Activated CD4-positive, alpha-beta memory T cell treated with anti-CD3 and anti-CD28 coated beads for 36 hours (primary cell): ENCODE results near the gene ZNF80. TPM values are rescaled to one million over a fixed set of nuclear protein-coding genes. Genes with fewer than 3 reads are reported as not detected.

Source experiments
- CTCF ChIA-PET: fragments of 350-600 bp; sonication (Branson Sonifier 250); formaldehyde crosslinking; loops from one replicate; lab custom pipeline; 2021; ENCODE audit warnings: antibody characterized with exemption, inconsistent platforms; lab: Charles Lee
- POLR2A ChIA-PET: fragments of 350-600 bp; sonication (Branson Sonifier 250); formaldehyde crosslinking; loops from one replicate; lab custom pipeline; 2021; ENCODE audit warnings: antibody characterized with exemption; lab: Charles Lee
- DNase-seq: peaks from one replicate; pipeline ENCODE4 v3.0.0-alpha.2; 2020
- H3K27ac Mint-ChIP-seq: one replicate; pipeline ENCODE4 v1.8.0; 2021; ENCODE audit warnings: mixed read lengths
- H3K27me3 Mint-ChIP-seq: one replicate; pipeline ENCODE4 v1.8.0; 2021; ENCODE audit warnings: mixed read lengths
- H3K36me3 Mint-ChIP-seq: one replicate; pipeline ENCODE4 v1.8.0; 2021; ENCODE audit warnings: mixed read lengths
- H3K4me1 Mint-ChIP-seq: one replicate; pipeline ENCODE4 v1.8.0; 2021; ENCODE audit warnings: low read depth, mixed read lengths
- H3K4me3 Mint-ChIP-seq: one replicate; pipeline ENCODE4 v1.8.0; 2021; ENCODE audit warnings: mild to moderate bottlenecking, mixed read lengths
- H3K9me3 Mint-ChIP-seq: one replicate; pipeline ENCODE4 v1.8.0; 2021; ENCODE audit warnings: mixed read lengths
- intact Hi-C: fragments of 100-400 bp; cut with micrococcal nuclease; formaldehyde crosslinking; loops from one replicate; pipeline ENCODE4 v1.15.1; 2023
- total RNA-seq, 2 experiments: library from RNA; stranded (reverse); gene quantifications; one replicate each; pipeline ENCODE4 v1.2.3, GENCODE V29; 2021

ZNF80 gene
- total RNA-seq, 2 experiments from 2014 or later: 0.31 to 0.33 TPM

DNA sequence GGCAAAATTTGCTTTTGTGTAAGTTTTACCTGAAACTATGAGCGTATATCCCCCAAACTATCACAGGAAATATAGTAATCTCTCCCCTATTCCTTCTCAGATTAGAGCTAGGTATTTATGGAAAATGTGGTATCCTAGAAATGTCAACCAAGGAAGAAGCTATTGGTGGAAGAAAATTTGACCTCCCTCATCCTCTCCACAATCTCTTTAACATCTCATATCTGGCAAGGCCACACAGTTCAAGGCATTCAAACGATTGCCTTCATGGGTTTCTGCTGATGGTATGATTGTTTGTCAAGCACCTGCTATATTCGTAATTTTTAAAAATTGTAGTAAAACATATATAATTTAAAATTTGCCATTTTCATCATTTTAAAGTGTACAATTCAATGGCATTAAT is 31.0 kb downstream of the ZNF80 start:
- no peaks in the 10 kb centered on the region for H3K9me3 Mint-ChIP-seq
- H3K4me3 Mint-ChIP-seq: no peak overlapping the region
- intact Hi-C loops: no loop called here
- H3K4me1 Mint-ChIP-seq: peaks cover 20% of the 10 kb centered on the region
- no peak for DNase-seq
- H3K27me3 Mint-ChIP-seq: no peaks in the 10 kb centered on the region
- peaks cover 2% of the 10 kb centered on the region for H3K36me3 Mint-ChIP-seq
- POLR2A ChIA-PET: interaction anchor here (0.6 kb wide), 1 partner anchor 21 kb away, joined by 3 read pairs; no protein-coding TSS in a partner anchor
- CTCF ChIA-PET: no interaction called here
- no peak overlapping the region for H3K27ac Mint-ChIP-seq

DNA sequence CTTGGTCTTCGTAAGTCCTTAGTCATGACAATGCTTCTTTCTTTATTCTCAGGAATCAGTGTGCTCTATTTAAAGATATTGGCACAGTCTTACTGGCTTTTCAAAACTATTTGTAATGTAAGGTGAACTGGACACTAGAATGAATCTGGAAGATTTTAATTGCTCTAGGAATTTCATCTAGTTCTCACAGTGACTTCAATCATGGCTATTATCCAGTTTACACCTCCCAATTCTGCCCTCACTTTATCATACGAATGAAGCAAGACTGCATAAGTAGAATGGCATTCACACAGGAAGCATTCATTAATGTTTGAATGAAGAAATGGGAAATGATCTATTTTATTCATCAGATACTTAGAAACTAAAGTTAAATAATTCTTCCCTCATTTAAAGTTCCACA is 31.8 kb downstream of the ZNF80 start:
- ChIA-PET CTCF (interaction anchor here (0.8 kb wide), 1 partner anchor 86 kb away, joined by 3 read pairs; no protein-coding TSS in a partner anchor), POLR2A (no interaction called here)
- Mint-ChIP-seq H3K27me3 (no peaks in the 10 kb centered on the region), H3K27ac (no peak overlapping the region), H3K36me3 (peaks cover 2% of the 10 kb centered on the region), H3K9me3 (no peaks in the 10 kb centered on the region), H3K4me3 (no peak overlapping the region), H3K4me1 (peaks cover 20% of the 10 kb centered on the region)
- intact Hi-C loops: no loop called here
- DNase-seq: no peak

- intact Hi-C loops: loop anchor here (2.0 kb wide), 1 partner anchor 18 kb away; no protein-coding TSS in a partner anchor
- H3K36me3 Mint-ChIP-seq: no peaks in the 10 kb centered on the region
- H3K4me1 Mint-ChIP-seq: peaks cover 6% of the 10 kb centered on the region
- H3K9me3 Mint-ChIP-seq: no peaks in the 10 kb centered on the region
- POLR2A ChIA-PET: interaction anchor here (0.7 kb wide), 1 partner anchor 19 kb away, joined by 5 read pairs; no protein-coding TSS in a partner anchor
- no peak overlapping the region for H3K4me3 Mint-ChIP-seq
- H3K27ac Mint-ChIP-seq: peak overlapping the region; percentile 44
- DNase-seq: no peak
- no peaks in the 10 kb centered on the region for H3K27me3 Mint-ChIP-seq
- CTCF ChIA-PET: interaction anchor here (0.7 to 2.5 kb wide), 3 partner anchors 18 to 44 kb away, joined by 3 to 12 read pairs (median 4); no protein-coding TSS in a partner anchor
Measured at GRCh38 chr3:114194750-114195149, 42.6 kb downstream of the ZNF80 start.

GRCh38 chr3:114192136-114192535 is 45.2 kb downstream of the ZNF80 start:
- Mint-ChIP-seq H3K27ac (no peak overlapping the region), H3K4me1 (peaks cover 6% of the 10 kb centered on the region), H3K36me3 (no peaks in the 10 kb centered on the region), H3K9me3 (no peaks in the 10 kb centered on the region), H3K27me3 (no peaks in the 10 kb centered on the region), H3K4me3 (no peak overlapping the region)
- ChIA-PET POLR2A (no interaction called here), CTCF (no interaction called here)
- no peak for DNase-seq
- intact Hi-C loops: no loop called here

- H3K36me3 Mint-ChIP-seq: peaks cover 5% of the 10 kb centered on the region
- H3K4me1 Mint-ChIP-seq: no peaks in the 10 kb centered on the region
- ChIA-PET POLR2A (no interaction called here), CTCF (no interaction called here)
- H3K27ac Mint-ChIP-seq: no peak overlapping the region
- no peak for DNase-seq
- intact Hi-C loops: no loop called here
- H3K27me3 Mint-ChIP-seq: no peaks in the 10 kb centered on the region
- H3K9me3 Mint-ChIP-seq: peaks cover 12% of the 10 kb centered on the region
- H3K4me3 Mint-ChIP-seq: no peak overlapping the region
Measured at GRCh38 chr3:114186501-114186900, 50.9 kb downstream of the ZNF80 start.

Other genes with a start within 250 kb of the ZNF80 start
- 1 to 10 TPM; 3.5 TPM for gene CCDC191, start 181.1 kb downstream of the ZNF80 start, total RNA-seq
- gene QTRT2, start 180.8 kb downstream of the ZNF80 start, total RNA-seq: 10 to 100 TPM; 27.2 to 30.7 TPM
- gene DRD3, start 58.5 kb downstream of the ZNF80 start, total RNA-seq: not detected
- gene TIGIT, start 56.5 kb upstream of the ZNF80 start, total RNA-seq: 10 to 100 TPM; 57.0 to 63.8 TPM